ENCODE data around the gene C7orf25. TPM values are rescaled to one million over a fixed set of nuclear protein-coding genes. Genes with fewer than 3 reads are reported as not detected.
"Not testable (repeated sequence)": the region's sequence is repeated elsewhere in the genome, so short reads cannot be mapped to it uniquely, and the experiment has no call there.

The C7orf25 gene
- total RNA-seq, 1 donor from 2014 or later = 13.5 TPM

DNA sequence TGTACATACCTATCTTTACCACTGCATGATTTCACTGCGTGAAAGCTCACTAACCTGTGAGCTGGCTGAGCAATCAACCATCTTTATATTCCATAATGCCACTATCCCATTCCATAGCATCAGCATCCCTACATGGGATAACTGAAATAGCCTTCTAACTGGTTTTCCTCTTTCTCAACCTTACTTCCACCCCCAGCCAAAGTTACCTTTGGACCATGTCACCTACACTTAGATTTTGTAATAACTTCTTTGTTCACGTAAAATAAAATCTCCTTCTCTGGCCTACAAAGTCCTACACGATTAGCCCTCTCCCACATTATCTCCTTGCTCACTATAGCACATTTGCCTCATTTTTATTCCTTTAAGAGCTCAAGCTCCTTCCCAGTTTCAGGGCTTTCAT, 17.6 kb upstream of the C7orf25 start:
- no peak for DNase-seq (ENCODE audit: low read depth)

DNA sequence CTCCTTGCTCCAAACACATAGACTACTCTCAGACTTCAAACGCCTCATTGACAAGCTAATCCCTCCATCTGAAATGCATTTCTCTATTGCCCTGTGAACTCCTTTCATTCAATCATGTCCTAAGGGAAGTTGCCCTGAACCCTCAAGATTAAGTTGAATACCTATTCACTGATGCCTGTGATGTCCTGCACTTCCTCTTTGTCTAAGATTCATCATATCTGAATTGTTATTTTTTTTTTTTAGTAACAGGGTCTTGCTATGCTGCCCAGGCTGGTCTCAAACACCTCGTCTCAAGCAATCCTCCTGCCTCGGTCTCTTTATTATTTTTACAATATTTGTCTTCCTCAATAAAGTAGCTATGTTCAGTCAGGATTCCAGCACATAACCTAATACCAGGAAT, 16.9 kb upstream of the C7orf25 start:
- DNase-seq (ENCODE audit: low read depth) = no peak

DNA sequence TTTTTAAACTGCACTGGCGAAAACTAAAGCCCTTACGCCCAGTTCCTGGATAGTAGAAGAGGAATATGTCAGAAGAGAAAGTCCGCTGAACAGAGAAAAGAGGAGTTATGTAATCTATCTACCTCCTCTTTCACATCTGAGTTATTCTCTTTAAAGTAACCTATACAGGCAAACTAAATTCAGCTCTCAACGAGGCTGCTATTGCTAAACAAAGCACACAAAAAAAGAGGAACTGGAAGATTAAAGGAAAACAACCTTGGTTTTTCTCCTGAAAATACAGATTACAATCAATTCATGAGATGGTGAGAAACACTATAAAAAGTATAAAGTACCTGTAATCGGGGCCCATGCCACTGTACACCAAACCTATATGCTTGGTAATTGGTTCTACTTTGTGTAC, 14.3 kb upstream of the C7orf25 start:
- DNase-seq (ENCODE audit: low read depth) = no peak

DNA sequence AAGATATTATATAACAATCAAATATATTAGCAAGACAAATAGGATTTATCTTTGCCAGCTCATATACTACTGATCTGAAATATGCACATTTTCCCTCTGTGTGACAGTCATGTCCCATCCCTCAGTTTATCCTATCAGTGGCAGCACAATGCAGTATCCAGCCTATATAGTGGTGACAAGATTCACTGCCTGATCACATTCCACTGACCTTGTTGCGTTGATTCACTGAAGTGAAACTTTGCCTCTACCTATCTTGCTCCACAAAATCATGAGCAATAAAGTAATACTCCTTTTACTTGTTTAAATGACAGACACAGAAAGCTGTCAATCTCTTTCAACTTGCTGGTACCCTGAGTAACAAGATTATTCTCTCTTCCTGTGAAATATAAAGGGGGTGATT, 13.8 kb upstream of the C7orf25 start:
- no peak for DNase-seq (ENCODE audit: low read depth)

DNA sequence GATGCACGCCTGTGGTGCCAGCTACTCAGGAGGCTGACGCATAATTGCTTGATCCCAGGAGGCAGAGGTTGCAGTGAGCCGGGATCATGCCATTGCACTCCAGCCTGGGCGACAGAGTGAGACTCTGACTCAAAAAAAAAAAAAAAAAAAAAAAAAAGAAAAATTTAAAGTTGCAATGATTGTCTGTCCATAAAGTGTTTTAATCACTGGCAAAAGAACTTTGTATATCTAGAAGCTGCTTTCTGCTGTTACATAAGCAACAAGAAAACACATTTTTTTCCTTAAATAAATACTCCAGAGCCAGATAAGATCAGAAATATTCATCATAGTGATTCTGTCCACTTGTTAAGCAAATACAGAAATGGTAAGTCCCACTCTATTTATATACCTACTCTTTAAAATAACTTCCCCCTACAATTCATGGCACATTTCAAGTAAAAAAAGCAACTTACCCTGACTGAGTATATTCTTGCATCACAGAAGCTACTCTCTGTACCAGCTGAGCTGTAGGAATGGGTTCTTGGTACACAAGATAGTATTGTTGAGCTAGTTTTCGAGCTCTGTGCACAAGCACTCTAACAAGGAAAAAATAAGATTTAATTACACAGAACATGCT, 12.5 kb upstream of the C7orf25 start:
- no peak for DNase-seq (ENCODE audit: low read depth)

DNA sequence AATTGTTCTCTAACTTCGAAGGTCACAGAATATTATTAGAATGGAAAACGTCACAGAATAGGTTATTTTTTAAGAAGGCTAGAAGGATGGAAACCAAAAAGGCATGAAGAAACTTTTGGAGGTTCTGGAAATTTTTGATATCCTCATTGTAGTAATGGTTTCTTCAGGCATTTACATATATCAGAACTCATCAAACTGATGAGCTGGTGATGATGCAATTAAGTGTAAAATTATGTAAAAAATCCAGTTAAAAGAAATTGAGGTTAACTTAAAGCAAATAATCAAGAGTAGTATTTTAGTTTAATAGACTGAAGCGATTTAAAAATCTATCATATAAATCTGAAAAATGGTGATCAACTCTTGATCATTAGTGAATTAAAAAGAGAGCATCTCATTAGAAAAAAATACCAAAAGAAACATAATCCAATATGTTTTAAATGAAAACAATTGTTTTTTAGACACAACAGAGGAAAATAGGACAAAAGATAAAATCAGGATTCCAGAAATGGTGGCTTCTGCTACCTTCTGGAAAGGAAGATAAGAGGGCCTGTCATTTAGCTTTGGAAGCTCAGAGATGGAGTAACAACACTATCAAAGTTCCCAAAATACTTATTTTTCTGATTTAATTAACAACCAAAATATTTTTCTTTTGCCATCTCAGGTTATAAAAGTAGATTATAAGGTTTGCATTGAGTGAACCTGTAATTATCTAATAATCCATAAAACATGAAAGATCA, 10.3 kb upstream of the C7orf25 start:
- no peak for DNase-seq (ENCODE audit: low read depth)

DNA sequence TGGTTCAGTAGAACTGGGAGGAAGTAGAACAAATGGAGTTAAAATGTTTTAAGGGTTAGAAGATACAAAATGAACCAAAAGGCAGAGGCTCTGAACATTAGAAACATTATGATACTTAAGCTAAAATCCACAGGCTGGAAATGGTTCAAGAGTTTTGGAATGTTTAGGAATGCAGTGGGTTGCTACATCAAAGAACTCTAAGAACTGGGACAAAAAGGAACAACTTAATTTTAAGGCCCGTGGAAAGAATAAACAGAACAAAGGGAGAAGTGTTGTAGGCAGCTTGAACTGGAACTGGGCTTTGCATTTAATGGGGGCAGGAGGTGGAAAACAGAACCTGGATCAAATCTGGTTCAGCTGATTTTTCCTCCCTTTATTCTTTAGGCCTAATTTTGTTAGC, 3.5 kb upstream of the C7orf25 start:
- peak; percentile 50 for DNase-seq (ENCODE audit: low read depth)

DNA sequence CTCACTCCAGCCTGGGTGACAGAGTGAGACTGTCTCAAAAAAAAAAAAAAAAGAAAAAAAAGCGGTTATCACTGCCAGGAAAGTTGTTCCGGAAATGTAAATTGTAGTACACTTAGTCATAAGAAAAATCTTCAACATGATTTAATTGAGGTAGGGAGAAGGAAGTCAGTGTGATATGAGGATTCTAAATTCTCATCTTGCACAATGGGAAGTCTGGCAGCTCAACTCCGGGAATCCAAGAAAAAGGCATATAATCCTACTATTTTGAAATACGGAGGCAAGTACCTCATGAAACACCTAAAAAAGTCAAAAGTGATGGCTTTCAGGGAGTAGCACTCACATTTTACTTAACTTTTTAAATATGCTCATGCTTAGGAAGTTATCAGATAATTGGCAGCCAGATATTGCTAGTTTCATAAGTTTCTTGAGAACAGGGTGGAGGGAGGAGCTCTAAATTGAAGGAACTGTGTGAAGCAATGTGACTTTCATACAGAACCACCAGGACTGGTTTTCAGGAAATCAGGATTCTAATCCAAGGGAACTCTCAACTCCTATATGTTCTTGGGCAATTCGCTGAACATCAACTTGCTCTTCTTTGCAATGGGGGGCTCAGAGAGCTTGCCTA, 2.7 kb upstream of the C7orf25 start:
- peak; percentile 47 for DNase-seq (ENCODE audit: low read depth)

DNA sequence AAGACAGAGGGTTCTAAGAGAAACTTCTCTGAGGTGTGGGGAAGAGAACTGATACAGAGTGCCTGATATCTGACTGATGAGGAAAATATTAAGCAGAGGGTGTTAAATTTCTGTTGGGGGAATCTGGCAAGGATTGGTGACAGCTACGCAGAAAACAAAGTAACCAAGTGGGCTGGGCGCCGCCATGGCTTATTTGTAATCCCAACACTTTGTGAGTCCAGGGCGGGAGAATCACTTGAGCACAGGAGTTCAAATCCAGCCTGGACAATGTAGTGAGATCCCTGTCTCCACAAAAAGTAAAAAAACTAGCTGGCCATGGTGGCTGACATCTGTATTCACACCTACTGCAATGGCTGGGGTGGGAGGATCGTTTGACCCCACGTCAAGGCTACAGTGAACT, 2.1 kb upstream of the C7orf25 start:
- no peak for DNase-seq (ENCODE audit: low read depth)

DNA sequence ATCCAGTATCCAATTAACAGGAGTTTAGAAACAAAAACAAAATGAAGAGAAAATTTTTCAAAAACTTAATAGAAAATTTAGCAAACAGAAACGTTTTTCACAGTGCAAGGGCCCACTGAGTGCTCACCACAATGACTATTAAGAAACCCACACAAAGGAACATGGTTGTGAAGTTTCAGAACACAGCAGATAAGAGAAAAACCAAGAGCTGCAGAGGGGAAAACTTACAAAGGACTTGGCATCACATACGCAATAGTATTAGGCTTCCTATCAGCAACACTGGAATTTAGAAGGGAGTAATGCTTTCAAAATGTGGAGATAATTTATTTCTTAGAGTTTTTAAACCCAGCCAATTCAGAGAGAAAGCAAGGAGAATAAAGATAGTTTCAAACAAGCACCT, 1.7 kb upstream of the C7orf25 start:
- DNase-seq (ENCODE audit: low read depth) = no peak

DNA sequence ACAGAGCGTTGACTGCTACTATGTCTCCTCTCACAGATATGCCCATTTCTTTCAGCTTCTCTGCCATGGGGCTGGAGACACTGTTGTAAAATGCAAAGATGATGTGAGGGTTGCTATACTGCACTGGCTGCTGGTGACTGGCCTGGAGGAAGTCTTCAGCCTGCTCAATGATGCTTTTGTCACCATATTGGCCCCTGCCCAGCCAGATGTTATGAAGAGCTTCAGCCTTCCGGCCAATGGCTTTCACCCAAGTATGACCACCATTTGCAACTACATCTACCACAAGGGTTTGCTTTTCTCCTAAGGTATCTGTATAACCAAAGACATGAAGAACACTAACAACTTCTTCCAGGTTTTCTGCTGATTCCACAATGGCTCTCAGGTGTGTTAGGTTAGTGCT, 1.6 kb downstream of the C7orf25 start:
- no peak for DNase-seq (ENCODE audit: low read depth)

DNA sequence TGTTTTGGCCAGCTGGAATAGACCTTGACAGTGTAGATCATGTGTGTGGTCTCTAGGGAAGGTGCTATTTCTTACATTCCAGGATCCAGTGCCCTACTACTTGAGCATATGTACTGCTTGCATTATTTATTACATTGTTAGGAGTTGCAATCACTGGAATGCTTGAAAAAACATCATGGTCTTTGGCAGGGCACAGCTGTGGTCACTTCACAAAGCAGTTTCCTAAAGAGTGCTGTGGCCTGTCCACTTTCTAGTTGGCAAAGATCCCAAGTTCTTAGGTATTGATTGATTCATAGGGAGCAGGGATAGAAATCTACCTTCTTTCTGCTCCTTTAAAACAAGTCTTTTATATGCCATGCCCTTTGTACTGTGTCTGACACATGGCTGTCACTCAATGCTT, 4.6 kb downstream of the C7orf25 start:
- peak; percentile 50 for DNase-seq (ENCODE audit: low read depth)

DNA sequence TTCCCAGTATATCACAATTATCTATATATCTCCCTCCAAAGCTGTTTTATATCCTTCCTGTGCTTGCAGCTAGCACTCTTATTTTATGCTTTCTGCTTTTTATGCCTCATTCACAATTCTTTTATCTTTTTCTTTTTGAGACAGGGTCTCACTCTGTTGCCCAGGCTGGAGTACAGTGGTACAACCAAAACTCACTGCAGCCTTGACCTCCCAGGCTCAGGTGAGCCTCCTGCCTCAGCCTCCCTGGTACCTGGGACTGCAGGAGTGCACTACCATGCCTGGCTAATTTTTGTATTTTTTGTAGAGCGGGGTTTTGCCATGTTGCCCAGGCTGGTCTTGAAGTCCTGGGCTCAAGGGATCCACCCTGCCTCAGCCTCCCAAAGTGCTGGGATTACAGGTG, 5.7 kb downstream of the C7orf25 start:
- DNase-seq (ENCODE audit: low read depth) = no peak

DNA sequence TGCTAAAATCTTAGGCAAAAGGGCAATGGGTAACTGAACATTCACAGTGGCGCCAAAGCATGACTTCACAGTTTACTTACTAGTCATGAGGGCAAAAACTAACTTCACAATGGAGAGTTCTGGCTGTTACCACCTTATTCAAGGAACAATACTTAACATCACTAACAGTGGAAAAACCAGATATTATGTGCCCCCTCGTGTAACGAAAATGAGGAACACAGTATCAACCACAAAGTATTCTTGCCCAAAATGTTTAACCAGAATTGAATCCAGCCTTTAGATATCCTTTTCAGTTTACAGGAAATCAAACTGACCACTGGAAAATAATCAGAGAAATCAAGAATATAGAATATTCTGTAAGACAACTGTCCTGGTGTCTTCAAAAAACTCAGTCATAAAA, 9.5 kb downstream of the C7orf25 start:
- no peak for DNase-seq (ENCODE audit: low read depth)

DNA sequence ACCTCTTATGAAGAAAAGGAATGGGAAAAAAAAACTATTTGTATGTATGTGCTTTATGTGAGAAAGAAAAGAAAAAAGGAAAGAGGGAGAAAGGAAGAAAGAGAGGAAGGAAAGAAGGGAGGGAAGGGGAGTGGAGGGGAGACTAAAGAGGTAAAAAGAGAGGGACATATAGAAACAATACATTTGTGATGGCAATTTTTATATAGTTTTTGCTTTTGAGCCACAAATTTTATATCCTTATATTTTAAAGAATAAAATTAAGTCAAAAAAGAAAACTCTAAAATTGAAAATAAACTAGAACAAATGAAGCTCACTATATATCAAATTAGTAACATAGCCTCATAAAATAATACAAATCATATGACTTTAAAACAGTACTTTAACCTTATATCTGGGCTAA, 11.0 kb downstream of the C7orf25 start:
- DNase-seq (ENCODE audit: low read depth) = no peak

DNA sequence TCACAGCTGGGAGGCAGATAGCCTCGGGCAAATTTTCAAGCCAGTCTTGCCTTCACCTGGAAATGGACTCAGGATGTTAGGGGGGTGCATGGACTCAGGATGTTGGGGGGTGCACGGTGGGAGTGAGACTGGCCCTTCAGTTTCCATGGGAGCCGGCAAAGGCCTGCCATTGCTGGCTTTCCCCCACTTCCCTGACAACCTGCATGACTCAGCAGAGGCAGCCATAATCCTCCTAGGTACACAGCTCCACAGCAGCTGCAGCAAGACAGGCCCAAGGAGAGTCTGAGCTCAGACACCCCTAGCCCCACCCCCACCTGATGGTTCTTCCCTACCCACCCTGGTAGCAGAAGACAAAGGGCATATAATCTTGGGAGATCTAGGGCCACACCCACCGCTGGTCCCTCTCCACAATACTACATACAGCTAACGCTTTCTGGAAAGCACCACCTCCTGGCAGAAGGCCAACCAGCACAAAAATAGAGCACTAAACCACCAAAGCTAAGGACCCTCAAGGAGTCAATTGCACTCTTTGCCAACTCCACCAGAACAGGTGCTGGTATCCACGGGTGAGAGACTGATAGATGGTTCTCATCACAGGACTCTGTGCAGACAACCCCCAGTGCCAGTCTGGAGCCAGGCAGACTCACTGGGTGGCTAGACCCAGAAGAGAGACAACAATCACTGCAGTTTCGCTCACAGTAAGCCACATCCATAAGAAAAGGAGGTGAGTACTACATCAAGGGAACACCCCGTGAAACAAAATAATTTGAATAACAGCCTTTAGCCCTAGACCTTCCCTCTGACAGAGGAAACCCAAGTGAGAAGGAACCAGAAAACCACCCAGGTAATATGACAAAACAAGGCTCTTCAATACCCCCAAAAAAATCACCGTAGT, 18.3 kb downstream of the C7orf25 start:
- no peak for DNase-seq (ENCODE audit: low read depth)

DNA sequence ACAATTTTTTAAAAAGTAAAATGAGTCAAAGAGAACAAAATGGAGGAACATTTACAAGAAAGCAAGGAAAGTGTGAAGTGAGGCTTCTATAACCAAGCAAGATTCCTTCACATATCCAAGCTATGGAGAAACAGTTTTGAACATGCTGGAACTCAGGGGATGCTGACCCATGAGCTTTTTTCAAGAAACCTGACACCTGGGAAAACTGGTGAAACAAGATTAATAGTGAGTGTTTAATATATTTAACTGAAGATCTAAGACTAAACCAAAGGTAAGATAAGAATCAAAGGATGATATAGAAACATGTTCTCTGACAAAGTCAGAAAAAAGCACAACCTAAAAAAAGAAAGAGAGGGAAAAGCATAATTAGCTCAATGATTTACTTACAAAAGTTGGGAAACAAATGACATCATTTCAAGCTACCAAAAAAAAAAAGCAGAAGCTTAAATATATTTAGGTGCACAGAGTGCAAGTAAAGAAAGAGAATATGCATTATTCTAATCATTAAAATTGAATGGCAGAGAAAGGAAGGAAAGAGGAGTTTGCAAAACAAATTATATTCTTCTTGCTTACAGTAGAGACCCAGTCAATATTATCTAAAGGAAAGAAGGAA, 24.9 kb downstream of the C7orf25 start:
- peak; percentile 16 for DNase-seq (ENCODE audit: low read depth)

DNA sequence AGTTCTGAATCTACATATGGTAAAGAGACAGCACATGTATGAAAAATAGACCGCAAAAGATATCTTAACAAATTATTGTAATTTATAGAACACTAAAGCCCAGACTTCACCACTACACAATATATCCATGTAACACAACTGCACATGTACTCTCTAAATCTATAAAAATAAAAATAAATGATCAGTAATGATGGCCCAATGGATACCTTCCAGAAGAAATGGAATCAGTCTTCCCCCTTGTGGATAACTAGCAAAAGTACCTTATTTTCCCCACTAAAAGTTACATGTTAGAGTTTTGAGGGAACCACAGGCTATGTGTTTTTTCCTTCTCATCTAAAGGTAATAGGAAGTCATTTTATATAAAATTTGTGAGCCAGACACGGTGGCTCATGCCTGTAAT, 25.7 kb downstream of the C7orf25 start:
- DNase-seq (ENCODE audit: low read depth) = peak; percentile 38

DNA sequence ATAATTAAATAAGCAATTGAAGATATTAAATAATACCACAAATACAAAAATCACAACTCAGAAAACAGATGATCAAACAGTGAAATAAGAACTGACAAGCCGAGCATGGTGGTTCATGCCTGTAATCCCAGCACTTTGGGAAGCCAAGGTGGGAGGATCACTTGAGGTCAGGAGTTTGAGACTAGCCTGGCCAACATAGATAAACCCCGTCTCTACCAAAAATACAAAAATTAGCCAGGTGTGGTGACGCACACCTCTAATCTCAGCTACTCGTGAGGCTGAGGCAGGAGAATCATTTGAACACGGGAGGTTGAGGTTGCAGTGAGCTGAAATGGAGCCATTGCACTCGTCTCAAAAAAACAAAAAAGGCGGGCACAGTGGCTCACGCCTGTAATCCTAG, 26.7 kb downstream of the C7orf25 start:
- DNase-seq (ENCODE audit: low read depth) = not testable (repeated sequence)

DNA sequence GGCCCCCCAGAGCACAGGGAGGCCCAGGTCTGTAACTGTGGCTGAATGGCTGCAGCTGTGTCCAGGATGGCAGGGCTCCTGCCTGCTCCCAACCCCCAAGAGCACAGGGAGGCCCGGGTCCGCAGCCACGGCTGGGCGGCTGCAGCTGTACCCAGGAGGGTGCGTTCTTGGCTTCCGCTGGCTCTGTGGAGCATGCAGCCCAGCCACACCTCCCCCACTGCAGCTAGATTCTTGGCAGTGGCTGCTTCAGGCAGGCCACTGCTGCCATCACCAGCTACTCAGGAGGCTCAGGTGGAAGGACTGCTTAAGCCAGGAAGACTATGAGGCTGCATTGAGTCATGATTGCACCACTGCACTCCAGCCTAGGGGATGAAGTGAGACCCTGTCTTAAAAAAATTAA, 27.9 kb downstream of the C7orf25 start:
- DNase-seq (ENCODE audit: low read depth) = peak; percentile 92

DNA sequence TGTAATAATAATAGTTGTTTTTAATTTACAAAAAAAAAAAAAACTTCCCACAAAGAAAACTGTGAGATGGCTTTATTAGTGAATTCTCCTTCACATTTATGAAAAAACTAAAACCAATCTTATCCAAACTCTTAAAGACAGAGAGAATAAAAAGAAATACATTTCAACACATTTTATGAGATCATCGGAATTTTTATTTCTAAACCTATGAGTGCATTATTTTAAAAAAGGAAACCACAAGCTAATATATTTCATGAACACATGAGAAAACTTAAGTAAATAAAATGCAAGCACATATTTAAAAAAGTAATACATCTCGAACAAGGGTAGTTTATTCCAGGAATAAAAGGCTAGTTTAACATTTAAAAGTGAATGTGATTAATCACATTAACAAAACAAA, 31.5 kb downstream of the C7orf25 start:
- no peak for DNase-seq (ENCODE audit: low read depth)

DNA sequence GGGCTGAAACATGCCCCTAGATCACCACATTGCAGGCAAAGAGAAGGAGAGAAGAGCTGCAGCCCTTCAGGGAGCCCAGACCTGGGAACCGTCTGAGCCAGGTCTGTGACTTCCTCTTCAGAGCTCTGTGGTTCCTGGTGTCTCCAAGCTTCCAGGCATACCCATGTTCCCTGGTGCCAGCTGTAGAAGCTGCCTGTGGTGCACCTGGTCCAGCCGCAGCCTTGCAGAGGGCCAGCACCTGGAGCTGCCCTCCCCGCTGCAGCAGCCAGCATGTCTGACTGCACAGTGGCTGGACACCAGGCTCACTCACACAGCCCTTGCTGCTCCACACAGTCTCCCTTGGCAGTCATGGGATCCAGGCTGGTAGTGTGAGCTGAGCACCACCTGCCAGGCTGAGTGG, 33.6 kb downstream of the C7orf25 start:
- no peak for DNase-seq (ENCODE audit: low read depth)
